HG03159 (cell line): ENCODE data around the gene SUSD6.

Experiments used
- ATAC-seq: cut with Tn5 transposase; IDR thresholded peaks from one replicate; pipeline ENCODE4 v1.9.1; 2021; ENCODE audit warnings: mild to moderate bottlenecking, moderate library complexity; ENCODE audit not compliant: unreplicated experiment

The SUSD6 gene

DNA sequence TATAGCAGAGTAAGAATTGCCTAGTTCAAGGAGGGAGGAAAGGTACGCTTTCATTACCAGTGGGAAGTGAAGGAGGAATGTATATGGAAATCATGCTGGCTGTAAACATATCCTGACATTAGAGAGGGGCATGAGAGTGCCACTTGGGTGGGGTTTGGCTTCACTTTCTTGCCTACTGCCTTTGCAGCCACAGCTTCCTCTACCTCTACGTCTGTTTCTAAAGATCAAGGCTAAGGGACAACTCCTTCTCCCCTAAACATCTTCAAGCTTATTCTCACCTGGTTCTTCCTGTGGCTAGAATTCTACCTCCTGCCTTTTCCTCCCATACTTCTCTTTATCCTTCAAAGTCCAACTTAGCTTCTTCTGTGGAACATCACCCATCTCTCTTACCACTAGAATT is 58.0 kb downstream of the SUSD6 start:
- ATAC-seq, result no peak

DNA sequence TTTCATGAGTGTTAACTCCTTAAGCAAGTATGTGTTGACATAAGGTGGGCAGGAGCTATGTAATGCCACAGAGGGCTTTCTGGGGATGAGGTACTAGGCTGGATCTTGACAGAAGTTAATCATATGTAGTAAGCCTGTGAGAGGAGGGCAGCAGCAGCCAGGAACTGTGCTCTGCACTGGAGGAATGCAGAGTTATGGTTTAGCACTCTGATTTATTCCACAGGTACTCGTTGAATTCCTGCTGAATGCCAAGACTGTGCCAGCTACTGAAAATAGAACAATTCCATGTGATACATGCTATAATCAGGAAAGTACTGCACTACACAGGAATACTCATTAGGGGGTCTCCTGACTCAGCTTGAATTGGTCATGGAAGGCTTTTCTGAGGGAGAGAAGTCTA is 58.7 kb downstream of the SUSD6 start:
- ATAC-seq, result no peak

DNA sequence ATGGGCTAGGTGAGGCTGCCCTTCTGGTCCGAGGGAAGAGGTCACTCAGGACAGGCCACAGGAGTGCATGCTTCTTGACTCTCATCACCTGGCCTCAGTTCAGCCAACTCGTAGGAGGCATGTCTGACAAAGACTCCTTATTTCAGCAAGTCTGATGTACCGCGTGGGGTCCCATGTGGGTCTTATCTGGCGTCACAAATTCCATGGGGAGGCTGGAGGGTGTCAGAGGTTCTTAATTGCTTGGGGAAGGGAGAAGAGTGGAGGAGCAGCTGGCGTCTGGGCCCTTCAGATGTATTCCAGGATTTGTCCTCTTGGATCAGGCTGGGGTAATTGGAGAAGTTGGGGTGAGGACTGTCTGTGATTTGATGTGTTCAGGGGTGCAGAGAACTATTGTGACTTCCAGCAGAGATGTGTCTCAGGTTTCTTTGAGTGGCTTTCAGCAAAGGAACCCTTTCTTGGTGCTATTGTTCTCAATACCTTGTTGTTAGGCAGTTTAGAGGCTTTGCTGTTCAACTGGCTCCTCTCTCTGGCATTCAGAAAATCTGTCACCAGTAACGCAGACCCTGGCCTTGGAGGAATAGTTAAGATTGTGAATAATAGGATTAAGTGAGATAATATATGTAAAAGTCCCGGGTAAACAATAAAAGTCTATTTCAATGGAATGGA is 60.1 kb downstream of the SUSD6 start:
- ATAC-seq, result no peak

DNA sequence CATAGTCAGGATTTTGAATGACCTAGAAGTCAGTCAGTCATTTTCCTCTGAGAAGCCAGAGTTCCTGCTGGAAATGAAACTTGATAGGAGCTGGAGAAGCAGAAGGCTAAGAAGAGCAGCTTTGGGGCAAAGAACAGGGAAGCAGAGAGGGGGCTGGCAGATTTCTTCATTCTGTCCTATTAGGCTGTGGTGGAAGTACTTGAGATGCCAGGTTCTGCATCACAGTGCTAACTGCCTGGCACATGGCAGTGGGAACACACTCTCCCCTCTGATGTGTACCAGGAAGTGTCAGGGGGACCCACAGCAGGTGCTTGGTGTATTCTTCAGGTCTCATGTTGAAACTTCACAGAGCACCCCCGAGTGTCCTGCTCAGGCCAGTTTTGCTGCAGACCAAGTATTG is 61.0 kb downstream of the SUSD6 start:
- ATAC-seq, result no peak

DNA sequence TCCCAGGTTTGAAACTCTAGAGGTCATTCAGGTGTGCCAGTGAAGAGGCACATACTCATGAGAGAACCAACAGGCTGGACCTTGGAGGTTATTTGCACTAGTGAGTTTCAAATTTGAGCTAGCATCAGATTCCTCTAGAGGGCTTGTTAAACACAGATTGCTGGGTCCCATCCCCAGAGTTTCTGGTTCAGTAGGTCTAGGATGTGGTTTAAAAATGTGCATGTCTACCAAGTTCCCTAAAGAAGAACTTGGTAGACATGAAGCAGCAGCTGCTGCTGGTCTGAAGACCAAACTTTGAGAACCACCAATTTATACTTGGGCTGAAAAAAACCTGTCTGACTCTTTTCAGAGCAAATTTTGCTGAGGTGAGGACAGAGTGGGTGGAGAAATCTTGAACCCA is 61.7 kb downstream of the SUSD6 start:
- no peak for ATAC-seq

DNA sequence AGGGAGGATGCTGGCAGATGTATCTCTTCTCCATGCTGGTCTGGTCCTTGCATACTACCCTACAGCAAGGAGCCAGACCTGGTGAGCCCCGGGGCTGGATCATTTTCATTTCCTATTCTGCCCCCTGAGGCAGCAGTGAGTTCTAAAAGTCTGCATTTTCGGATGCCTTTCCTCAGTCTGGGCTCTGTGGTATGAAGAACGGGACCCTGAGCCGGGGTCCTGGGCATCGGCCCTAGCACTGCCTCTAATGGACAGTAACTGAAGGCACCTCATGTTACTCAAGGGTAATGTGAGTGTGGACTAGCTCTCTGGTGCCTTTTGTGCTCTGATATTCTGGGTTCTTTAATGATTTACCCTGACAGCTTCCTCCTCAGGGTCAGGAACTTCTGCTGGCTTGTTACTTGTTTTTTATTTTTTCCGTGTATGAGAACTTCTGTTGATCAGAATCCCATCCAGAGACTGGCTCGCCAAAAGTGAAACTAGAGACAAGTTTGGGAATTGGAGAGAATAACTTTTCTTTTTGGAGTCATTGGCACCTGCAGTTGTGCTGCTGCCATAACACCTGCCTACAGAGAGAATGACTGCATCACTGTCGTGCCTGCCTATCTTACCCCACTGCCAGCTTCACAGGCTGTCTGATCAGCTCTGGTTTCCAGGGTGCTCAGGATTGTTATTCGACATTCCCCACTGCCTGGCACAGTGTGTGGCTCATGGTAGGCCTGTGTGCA is 62.3 kb downstream of the SUSD6 start:
- no peak for ATAC-seq

DNA sequence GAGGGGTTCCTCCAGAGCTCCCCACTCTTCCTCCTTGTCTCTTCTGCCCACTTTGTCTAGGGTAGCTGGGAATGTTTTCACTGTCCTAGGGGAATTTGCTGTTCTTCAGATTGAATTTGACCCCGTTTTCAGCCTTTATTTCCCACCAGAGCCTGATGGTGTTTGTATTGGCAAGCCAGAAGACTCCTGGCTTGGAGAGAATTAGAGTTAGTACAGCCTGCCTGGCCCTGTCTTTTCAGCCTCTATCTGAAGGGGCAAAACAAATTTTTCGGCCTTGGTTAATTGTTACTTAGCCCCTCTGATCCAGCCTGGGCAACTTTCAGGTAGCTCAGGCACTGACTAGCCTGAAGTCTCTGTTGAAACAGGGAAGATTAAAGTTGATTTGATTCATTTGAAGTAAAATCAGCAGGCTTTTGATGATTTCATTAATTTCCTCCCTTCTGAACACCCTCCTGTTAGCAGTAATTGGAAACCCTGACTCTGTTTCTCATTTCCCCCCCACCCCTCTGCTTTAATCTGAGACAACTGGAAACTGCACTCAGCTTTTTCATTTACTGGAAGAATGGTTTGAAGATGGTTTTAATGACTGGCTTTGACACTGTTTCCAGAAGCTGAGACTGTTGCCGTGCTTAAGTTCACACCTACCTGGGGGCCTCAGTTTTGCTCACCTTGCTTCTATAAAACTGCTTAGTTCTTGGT is 63.3 kb downstream of the SUSD6 start:
- ATAC-seq, result no peak

DNA sequence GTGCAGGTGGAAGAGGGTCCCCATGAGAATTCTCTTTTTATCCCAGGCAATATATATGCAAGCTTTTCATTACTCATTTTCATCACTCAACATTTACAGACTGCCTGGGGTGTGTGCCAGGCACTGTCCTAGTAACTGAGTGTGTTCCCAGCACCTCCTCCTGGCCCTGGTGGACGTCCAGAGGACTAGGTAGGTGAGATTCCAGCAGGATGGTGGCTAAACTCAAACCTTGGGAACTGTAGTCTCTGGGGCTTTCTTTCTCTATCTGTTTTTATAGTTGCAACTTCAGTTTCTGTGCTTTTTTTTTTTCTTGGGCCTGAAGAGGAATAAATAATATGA is 63.8 kb downstream of the SUSD6 start:
- ATAC-seq, result no peak

DNA sequence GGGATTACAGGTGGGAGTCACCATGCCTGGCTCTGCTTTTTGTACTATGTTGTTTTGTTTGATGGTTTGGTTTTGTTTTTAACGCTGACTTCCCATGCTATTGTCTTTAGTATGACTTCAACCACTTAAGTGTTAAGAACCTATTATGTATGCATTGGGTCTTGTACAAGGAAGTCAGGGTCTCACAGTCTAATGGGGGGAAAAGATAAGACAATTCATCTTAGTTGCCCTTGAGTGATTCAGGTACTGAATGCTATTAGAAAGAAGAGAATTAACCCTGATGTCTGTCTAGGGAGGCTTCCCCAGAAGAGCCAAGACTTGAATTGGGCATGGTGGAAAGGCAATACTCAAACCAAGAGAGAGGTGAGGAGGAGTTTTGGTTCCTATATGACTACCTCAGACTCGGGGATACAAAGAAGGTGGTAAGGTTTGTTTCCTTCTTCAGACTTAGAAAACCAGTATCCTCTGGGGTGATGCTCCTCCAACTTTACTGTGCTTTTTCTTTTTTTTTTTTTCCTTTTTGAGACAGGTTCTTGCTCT is 64.6 kb downstream of the SUSD6 start:
- peak; percentile 75 for ATAC-seq

DNA sequence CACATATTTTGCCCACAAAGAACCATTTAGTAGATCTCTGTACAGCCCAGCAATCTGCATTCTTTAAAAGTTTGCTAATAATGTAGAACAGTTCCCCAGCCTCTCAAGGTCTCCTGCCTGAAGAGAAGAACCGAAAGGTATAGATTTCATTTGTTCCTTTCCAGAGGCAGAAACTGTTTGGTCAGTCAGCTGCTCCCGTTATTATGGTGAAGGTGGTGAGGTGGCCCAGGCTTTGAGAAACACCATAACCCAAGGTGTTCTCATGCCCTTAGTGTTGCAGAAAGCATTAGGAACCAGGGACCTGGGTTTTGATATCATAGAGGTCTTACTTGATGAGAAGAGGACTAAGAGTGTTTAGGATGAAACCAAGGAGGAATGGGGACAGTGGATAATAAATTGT is 65.3 kb downstream of the SUSD6 start:
- ATAC-seq, result no peak

DNA sequence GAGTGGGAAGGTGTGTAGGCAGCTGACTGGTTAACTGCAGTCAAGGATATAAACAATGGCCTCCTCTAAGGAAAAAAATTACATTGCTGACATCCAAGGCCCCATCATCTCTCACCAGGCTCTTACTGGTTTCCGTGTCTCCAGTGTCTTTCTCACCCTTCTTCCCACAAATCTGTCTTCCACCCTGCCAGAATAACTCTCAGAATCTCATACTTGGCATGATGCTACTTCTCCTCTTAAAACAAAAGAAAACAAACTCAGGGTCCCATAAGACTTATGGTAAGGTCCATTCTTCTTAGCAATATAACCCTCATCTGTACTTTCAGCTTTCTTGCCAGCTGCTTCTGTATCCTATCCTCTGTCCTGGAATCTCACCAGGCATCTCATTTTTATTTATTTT is 68.9 kb downstream of the SUSD6 start:
- ATAC-seq, result no peak

DNA sequence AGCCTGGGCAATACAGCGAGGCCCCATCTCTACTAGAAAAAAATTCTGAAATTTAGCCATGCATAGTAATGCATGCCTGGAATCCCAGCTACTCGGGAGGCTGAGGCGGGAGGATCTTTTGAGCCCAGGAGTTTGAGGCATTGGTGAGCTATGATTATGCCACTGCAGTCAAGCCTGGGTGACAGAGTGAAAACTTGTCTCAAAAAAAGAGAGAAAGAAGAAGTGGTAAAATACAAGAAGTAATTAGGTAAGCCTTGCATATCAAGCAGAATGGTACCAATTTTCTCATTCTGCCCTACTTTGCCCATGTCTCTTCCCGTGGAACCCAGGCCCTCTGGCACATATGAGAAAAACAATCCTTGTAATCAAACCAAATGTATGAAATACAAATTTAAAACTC is 70.7 kb downstream of the SUSD6 start:
- ATAC-seq, result no peak

DNA sequence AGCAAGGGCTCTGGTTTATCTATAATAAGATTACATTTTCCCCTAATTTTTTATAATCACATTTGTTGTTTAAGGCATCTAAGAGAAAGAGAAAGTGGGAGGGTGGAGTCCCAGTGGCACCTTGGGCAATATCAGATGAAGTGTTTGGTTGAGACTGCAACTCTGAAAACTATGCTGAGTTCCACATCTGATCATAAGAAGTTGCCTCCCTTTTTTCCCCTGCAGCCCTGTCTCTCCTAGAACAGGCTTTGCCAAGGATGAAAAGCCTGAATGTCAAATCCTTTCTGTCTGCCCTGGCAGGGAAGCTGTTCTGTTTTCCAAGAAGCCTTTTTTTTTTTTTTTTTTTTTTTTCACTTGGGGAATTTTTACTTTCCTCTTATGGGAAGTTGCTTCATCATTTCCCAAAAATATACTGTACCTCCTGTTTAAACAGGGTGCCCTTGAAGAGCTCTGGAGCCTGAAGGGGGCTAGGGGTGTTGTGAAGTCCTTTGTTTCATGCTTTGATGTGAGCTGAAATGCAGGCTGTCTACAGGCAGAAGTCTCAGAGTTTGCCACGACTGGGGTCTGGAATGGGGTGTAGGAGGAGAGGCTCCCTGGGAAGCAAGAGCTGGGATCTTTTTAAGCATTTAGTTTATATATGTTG is 71.3 kb downstream of the SUSD6 start:
- ATAC-seq, result no peak

DNA sequence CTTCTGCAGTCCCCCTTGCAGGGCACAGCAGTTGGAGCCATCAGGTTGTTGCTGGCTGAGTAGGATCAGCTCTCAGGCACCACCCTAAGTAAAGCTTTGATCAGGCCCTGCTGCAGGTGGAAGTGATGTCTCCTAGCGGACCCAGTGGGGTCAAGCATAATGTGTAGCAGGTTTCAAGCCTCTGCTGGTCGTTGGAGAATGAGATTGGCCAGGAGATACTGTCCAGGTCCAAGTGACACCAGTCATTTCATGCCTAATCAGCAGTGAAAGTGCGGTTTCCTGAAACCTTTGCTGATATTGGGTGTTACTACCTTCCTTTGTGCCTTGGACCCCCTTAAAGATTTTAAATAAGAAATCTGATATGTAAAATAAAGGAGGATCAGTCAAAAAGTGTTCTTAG is 72.6 kb downstream of the SUSD6 start:
- no peak for ATAC-seq

DNA sequence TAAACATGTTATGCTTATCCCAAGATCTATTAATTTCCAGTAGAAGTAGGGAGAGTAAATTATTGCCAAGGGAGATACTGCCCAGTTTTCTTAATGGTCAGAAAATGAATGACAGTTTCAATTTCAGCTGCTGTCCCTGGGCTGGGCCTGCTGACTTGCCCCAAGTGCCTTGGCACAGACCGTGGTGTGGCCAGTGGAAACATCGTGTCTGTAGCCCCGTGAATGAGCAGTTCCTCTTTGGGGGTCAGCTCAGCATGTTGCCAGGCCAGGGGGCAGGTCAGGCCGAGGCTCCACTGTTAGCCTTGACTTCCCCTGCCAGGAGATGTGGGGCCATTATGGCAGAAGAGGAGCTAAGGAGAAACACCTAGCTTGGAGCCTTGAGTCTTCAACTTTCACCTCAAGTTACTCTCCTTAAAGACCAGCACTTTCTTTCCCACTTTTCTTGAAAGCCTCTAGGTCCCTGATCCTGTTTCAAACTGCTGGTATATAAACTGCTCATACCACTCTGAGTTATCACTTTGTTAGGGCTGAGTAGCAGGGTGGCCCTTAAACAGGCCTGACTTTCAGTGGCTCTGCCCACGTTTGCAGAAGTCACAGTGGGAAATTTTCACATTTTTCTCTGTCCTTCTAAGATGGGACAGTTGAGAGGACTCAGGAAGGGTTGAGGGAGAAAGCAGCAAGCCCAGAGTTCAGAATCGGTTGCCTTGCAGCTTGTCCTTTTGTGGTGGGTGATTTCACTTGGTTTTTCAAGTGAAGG is 73.2 kb downstream of the SUSD6 start:
- no peak for ATAC-seq

DNA sequence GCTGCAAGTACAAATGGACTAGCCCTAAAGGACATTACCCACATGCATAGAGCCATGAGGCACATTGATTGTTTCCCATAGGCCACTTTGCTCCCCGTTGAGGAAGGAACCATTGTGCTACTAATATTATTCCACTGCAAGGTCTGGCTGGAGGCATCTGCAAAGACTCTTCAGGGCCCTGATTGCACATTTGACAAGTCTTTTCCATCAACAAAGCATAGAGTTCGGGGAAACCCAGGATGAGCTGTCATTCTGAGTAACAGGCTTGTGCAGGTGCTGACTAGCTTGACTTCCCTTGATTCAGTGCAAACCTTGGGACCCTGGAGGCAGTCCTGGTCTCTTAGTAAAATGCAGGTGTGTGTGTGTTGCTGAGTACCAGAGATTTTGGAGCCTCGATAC is 73.8 kb downstream of the SUSD6 start:
- ATAC-seq, result no peak

DNA sequence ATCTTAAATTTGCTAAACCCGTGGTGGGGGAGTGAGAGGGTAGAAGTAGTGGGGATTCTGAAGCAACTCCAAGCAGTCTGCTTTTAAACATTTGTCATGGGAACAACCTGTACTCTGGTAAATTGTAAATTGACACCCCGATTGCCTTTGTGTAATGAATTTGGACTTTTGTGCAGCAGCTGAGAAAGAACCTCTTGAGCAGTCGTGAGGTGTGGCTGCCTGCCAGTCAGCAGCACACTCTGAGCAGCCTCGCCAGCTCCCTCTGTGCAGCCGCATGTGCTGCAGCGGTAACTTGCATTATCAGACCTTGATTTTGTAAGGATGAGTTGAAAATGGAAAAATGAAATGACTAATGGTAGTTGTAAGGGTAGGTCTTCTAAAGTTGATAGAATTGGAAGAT is 74.3 kb downstream of the SUSD6 start:
- no peak for ATAC-seq

DNA sequence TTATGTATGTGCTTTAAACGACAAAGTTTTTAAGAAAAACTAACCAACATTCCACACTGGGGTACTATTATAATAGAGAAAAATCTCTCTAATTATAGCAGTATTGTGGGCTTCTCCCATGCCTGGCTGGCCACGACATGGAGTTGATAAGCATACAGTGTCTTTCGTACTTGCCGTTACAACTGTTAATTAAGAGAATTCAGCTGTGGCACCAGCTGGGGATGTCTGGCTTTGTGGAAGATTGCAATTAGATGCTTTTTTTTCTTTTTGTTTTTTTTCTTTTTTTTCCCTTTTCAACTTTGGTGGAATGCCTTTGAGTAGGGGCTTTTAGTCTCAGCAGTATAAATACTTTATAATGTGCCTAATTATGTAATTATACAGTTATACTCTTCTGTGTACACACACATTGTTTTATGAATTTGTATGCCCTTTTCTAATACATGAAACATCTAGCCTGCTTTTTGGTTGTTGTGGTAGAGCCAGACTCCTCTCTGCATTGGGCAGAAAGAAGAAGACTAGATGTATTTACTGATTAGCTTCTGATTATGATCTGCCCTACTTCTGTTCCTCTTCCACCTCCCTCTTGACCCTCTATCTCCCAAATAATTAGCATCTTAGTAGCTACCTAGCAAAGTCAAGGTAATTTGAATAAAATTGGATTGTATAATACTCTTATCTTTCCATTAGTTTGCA is 76.4 kb downstream of the SUSD6 start:
- no peak for ATAC-seq

DNA sequence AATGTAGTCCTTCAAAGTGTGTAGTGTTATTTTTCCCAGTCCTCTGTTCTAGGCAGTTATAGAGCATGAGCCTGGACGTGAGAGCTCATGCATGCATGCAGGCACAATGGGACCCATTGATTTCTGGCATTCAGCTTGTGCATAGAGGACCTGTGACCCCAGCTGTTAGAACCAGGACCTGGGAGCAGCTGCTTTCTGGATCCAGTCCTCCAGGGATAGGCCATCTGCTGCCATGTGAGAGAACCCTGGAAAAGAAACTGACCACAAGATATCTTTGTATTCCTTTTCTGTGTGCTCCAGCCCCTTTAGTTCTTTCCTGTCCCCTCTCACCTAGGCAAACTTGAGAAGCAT is 76.9 kb downstream of the SUSD6 start:
- ATAC-seq, result no peak

DNA sequence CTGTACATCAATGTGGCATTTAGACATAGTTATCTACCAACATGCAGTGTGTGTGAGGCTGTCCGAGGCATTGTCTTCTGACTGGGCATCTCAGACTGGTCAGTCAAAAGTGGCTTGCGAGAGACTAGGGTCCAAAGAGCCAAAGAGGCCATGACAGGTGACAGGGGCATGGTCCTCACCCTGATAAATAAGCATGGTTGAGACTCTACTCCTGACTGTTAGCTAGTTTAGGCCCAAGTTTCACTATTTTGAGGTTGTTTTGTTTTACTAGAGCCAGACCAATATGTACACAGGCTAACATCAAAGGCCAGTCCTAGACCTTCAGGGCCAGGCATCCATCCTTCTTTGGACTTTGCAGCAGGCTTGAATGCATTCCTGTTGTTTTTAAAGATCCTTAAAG is 78.6 kb downstream of the SUSD6 start:
- ATAC-seq, result no peak
